Mesothelial cell of epicardium (in vitro differentiated cells): ENCODE data around the gene CPSF3. TPM values are rescaled to one million over a fixed set of nuclear protein-coding genes. Genes with fewer than 3 reads are reported as not detected.

Source experiments
- DNase-seq, 2 experiments: peaks; one replicate each; pipeline ENCODE4 v3.0.0; 2021; ENCODE audit warnings: low spot score in 2 of 2; ENCODE audit not compliant: unreplicated experiment in 2 of 2
- H3K27ac Mint-ChIP-seq: 2 replicates; pipeline ENCODE4 v1.8.0; 2021; ENCODE audit warnings: mixed read lengths
- H3K27me3 Mint-ChIP-seq: 2 replicates; pipeline ENCODE4 v1.8.0; 2021; ENCODE audit warnings: low read depth, mixed read lengths
- H3K36me3 Mint-ChIP-seq: 2 replicates; pipeline ENCODE4 v1.8.0; 2021; ENCODE audit warnings: mixed read lengths
- H3K4me1 Mint-ChIP-seq: 2 replicates; pipeline ENCODE4 v1.8.0; 2021; ENCODE audit warnings: mixed read lengths
- H3K4me3 Mint-ChIP-seq: 2 replicates; pipeline ENCODE4 v1.8.0; 2021; ENCODE audit warnings: mild to moderate bottlenecking, moderate library complexity, mixed read lengths
- H3K9me3 Mint-ChIP-seq: 2 replicates; pipeline ENCODE4 v1.8.0; 2021; ENCODE audit warnings: mixed read lengths
- total RNA-seq: library from RNA; stranded (reverse); gene quantifications from 3 replicates; pipeline ENCODE4 v1.2.1, GENCODE V29; 2021
- TF ChIP-seq, protein P1 (sequence below): fragments of 200-600 bp; sonication (generic); IDR thresholded peaks from one replicate; pipeline ENCODE4 v1.5.0; 2021; ENCODE audit warnings: antibody characterized with exemption; ENCODE audit not compliant: unreplicated experiment

The CPSF3 gene
- total RNA-seq, 1 donor from 2014 or later = 45.1 TPM

DNA sequence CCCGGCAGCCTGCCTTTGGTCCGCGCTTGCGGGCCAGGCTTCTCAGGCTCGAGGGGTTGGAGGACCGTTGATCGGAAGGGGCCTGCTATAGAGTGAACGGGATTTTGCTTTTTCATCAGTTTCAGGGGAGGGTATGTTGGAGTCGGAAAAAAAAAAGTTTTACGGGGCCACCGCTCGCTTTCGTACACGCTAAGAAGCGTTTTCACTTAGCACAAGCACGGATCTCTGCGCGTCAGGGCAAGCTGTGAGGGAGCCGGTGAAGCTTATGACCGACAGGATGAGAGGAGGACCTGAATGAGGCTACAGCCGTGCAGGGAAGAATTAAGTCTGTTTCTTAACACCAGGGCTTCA, 443 bp downstream of the CPSF3 start:
- H3K4me3 Mint-ChIP-seq = no peak overlapping the region
- H3K9me3 Mint-ChIP-seq = no peaks in the 10 kb centered on the region
- peaks cover 3% of the 10 kb centered on the region for H3K36me3 Mint-ChIP-seq
- TF ChIP-seq, protein P1, sequence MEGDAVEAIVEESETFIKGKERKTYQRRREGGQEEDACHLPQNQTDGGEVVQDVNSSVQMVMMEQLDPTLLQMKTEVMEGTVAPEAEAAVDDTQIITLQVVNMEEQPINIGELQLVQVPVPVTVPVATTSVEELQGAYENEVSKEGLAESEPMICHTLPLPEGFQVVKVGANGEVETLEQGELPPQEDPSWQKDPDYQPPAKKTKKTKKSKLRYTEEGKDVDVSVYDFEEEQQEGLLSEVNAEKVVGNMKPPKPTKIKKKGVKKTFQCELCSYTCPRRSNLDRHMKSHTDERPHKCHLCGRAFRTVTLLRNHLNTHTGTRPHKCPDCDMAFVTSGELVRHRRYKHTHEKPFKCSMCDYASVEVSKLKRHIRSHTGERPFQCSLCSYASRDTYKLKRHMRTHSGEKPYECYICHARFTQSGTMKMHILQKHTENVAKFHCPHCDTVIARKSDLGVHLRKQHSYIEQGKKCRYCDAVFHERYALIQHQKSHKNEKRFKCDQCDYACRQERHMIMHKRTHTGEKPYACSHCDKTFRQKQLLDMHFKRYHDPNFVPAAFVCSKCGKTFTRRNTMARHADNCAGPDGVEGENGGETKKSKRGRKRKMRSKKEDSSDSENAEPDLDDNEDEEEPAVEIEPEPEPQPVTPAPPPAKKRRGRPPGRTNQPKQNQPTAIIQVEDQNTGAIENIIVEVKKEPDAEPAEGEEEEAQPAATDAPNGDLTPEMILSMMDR = no peak
- H3K4me1 Mint-ChIP-seq = peaks cover 13% of the 10 kb centered on the region
- no peaks in the 10 kb centered on the region for H3K27me3 Mint-ChIP-seq
- no peak overlapping the region for H3K27ac Mint-ChIP-seq
- DNase-seq = no peak

DNA sequence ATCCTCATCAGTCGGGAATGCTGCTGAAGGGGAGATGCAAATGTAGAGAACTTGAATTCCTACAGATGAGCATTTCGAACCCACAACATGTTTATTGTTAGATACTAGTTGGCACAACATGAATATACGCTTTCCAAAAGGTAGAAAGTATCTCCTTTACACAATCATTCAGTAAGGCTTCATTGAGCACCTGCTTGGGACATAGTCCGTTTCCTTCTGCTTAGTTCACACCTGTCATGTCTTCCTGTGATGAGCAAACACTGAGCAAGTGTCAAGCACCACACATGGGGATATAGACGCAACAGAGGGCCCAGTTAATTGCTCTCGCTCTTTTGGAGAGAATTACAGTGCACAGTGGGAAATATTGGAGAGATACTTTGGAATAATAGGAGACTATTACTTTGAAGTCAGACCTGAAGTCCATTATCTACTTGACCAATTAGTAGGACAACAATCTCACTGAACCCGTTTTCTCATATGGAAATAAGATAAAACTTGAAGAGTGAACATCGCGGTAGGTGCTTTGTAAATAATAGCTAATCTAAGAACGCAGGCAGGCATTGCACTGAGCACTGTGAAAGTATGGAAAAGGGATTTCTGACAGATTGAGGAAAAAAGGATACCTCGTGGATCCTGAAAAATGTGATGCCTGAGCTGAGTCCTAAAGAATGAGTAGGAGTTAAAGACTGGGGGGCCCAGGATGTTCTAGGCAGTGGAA, 1.2 kb downstream of the CPSF3 start:
- DNase-seq = no peak
- Mint-ChIP-seq H3K9me3 (no peaks in the 10 kb centered on the region), H3K27me3 (no peaks in the 10 kb centered on the region), H3K4me1 (peaks cover 13% of the 10 kb centered on the region), H3K36me3 (peaks cover 3% of the 10 kb centered on the region), H3K4me3 (no peak overlapping the region), H3K27ac (no peak overlapping the region)
- TF ChIP-seq, protein P1 = no peak

DNA sequence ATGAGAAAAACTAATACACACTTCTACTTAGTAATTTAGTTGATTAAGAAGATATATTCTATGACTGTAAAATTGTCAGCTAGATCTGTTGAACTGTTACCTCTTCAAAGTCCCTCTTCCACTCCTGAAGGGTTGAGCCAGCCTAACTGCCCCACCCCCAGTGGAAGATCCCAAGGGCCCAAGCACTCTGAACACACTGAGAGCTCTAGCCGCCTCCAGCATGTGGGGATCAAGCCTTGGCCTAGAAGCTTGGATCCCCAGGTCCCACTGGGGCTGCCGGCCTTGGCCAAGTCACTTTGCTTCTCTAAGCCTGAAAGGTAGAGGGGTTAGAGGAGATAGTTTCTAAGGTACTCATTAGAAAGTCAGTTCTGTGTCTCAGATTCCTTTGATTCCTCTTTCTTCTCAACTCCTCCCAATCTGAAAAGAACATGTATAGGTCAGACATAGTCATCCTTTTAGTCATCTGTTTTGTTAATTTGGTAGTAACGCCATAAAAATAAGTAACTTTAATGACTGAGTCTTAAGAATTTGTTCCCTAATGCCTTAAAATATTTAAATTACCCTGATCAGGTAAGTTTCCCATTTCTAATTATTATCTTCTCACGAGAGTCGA, 5.6 kb downstream of the CPSF3 start:
- H3K4me1 Mint-ChIP-seq = no peaks in the 10 kb centered on the region
- no peaks in the 10 kb centered on the region for H3K9me3 Mint-ChIP-seq
- no peak for DNase-seq
- peaks cover 31% of the 10 kb centered on the region for H3K36me3 Mint-ChIP-seq
- no peaks in the 10 kb centered on the region for H3K27me3 Mint-ChIP-seq
- TF ChIP-seq, protein P1 = no peak
- no peak overlapping the region for H3K4me3 Mint-ChIP-seq
- H3K27ac Mint-ChIP-seq = no peak overlapping the region

DNA sequence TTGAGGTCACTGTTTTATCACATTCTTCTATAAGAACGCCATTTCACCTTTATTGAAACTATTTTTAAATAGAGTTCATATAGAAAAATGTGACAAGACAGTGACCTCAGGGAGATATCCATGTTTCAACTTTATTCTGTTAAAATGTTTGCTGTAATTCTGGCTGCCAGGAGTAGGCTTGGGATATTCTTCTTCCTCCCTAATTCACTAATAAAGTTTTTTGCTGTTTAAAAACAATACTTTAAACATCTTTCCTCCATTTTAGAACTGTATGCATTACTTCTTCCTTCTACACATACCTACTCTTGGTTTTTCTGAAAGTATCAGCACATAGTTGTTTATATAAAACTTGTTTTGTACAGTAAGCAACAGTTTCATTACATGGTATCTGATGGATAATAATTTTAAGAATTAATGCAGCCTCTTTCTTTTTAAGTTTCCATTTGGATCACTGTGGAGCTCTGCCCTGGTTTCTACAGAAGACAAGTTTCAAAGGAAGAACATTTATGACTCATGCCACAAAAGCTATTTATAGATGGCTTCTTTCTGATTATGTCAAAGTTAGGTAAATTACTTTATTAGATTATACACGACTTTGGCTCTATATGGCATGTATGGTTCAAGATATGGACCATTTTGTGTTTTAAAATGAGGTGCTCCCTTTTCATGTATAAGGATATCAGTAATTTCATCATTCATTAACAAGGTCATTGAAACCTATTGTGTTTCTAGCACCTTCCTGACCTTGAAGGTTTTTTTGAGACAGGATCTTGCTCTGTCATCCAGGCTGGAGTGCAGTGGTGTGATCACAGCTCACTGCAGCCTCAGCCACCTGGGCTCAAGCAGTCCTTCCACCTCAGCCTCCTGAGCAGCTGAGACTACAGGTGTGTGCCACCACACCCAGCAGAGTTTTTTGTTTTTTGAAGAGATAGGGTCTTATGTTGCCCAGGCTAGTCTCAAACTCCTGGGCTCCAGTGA, 7.2 kb downstream of the CPSF3 start:
- H3K4me1 Mint-ChIP-seq = no peaks in the 10 kb centered on the region
- peaks cover 38% of the 10 kb centered on the region for H3K36me3 Mint-ChIP-seq
- TF ChIP-seq, protein P1 = no peak
- H3K27me3 Mint-ChIP-seq = no peaks in the 10 kb centered on the region
- no peak overlapping the region for H3K4me3 Mint-ChIP-seq
- H3K9me3 Mint-ChIP-seq = no peaks in the 10 kb centered on the region
- no peak overlapping the region for H3K27ac Mint-ChIP-seq
- DNase-seq = no peak

DNA sequence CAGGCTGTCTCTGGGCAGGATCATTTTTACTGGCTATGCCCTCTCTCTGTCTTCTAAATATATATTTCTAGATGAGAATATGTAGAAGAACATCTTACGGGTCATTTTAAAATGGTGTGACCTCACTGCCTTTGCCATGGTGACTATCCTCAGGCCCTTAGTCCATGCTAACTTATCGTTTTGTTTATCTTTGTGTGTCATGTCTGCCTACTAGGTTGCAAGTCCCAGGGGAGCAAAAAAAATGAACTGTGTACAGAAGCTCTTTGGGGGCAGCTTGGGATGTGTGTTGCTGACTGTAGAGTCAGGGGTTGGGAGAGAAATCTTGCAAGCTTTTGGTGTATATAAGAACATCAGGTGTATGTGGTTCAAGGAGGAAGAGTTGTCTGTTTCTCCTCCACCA, 11.0 kb downstream of the CPSF3 start:
- H3K4me1 Mint-ChIP-seq = no peaks in the 10 kb centered on the region
- no peak for DNase-seq
- H3K27me3 Mint-ChIP-seq = no peaks in the 10 kb centered on the region
- H3K36me3 Mint-ChIP-seq = peaks cover 57% of the 10 kb centered on the region
- H3K4me3 Mint-ChIP-seq = no peak overlapping the region
- TF ChIP-seq, protein P1 = no peak
- H3K27ac Mint-ChIP-seq = no peak overlapping the region
- no peaks in the 10 kb centered on the region for H3K9me3 Mint-ChIP-seq
